HL-60 (cell line): ENCODE data around the gene C19orf44.

ENCODE experiments used
- CTCF ChIP-seq: IDR thresholded peaks from one replicate; pipeline ENCODE4 v1.5.1; 2011; ENCODE audit warnings: low read length, control low read depth, inconsistent platforms; ENCODE audit not compliant: insufficient read depth
- GABPA ChIP-seq: IDR thresholded peaks from 2 replicates; pipeline ENCODE4 v1.6.1; 2012; ENCODE audit warnings: low read depth
- REST ChIP-seq: IDR thresholded peaks from 2 replicates; pipeline ENCODE4 v1.6.1; 2012; ENCODE audit warnings: low read depth; ENCODE audit not compliant: insufficient replicate concordance

- TF ChIP-seq CTCF, result no peak
- TF ChIP-seq GABPA, result no peak
- TF ChIP-seq REST, result no peak
These were observed 52.8 kb downstream of the C19orf44 start for GRCh38 chr19:16548956-16549355.
